Activated naive CD4-positive, alpha-beta T cell treated with Interleukin-2 at 50 U/mL for 16 hours (primary cell): ENCODE results near the gene CYTH4.

ENCODE experiments used
- DNase-seq: peaks from one replicate; pipeline ENCODE4 v3.0.0-alpha.2; 2020

CYTH4 gene

GRCh38 chr22:37273126-37273845 is 9.0 kb upstream of the CYTH4 start:
- peak; percentile 29 for DNase-seq

GRCh38 chr22:37273846-37274225 is 8.5 kb upstream of the CYTH4 start:
- no peak for DNase-seq

GRCh38 chr22:37274380-37274862 is 7.9 kb upstream of the CYTH4 start:
- no peak for DNase-seq

GRCh38 chr22:37275134-37275533 is 7.2 kb upstream of the CYTH4 start:
- DNase-seq = no peak

GRCh38 chr22:37275622-37276021 is 6.7 kb upstream of the CYTH4 start:
- peak; percentile 33 for DNase-seq

GRCh38 chr22:37276776-37277175 is 5.5 kb upstream of the CYTH4 start:
- DNase-seq = no peak

GRCh38 chr22:37277384-37277783 is 4.9 kb upstream of the CYTH4 start:
- no peak for DNase-seq

GRCh38 chr22:37278261-37278660 is 4.0 kb upstream of the CYTH4 start:
- DNase-seq = no peak

GRCh38 chr22:37279331-37280181 is 2.8 kb upstream of the CYTH4 start:
- DNase-seq = no peak

- no peak for DNase-seq
Measured at GRCh38 chr22:37280718-37281117, 1.6 kb upstream of the CYTH4 start.

GRCh38 chr22:37281195-37281594 is 1.1 kb upstream of the CYTH4 start:
- DNase-seq = no peak

- DNase-seq = peak; percentile 37
Measured at GRCh38 chr22:37281646-37282384, 493 bp upstream of the CYTH4 start.

GRCh38 chr22:37283393-37283937 is 1.2 kb downstream of the CYTH4 start:
- DNase-seq = peak; percentile 40

- no peak for DNase-seq
Measured at GRCh38 chr22:37284126-37284804, 2.0 kb downstream of the CYTH4 start.

GRCh38 chr22:37284805-37285355 is 2.6 kb downstream of the CYTH4 start:
- peak; percentile 25 for DNase-seq

GRCh38 chr22:37285937-37286336 is 3.6 kb downstream of the CYTH4 start:
- DNase-seq = no peak

GRCh38 chr22:37287550-37287951 is 5.2 kb downstream of the CYTH4 start:
- DNase-seq = no peak

- DNase-seq = no peak
Measured at GRCh38 chr22:37288521-37288920, 6.2 kb downstream of the CYTH4 start.

- no peak for DNase-seq
Measured at GRCh38 chr22:37289156-37289735, 6.9 kb downstream of the CYTH4 start.

- DNase-seq = no peak
Measured at GRCh38 chr22:37290737-37291136, 8.4 kb downstream of the CYTH4 start.

GRCh38 chr22:37291559-37292298 is 9.4 kb downstream of the CYTH4 start:
- DNase-seq = no peak
